Left renal cortex interstitium (tissue), 4 donors: ENCODE data around the gene ANLN. TPM values are rescaled to one million over a fixed set of nuclear protein-coding genes. Genes with fewer than 3 reads are reported as not detected.

Experiments used
- DNase-seq, 4 donors: peaks; one replicate each; pipeline ENCODE4 v3.0.0-alpha.2; 2013; ENCODE audit warnings: low read depth in 4 of 4, low spot score in 2 of 4, missing footprints in 1 of 4
- polyA plus RNA-seq, 4 donors: library from polyadenylated mRNA; unstranded; fragments of 120-200 nt; gene quantifications; one replicate each; pipeline ENCODE4 v1.2.1, GENCODE V29; 2013; ENCODE audit not compliant: insufficient read length in 4 of 4

ANLN gene
- polyA plus RNA-seq = 10 to 100 TPM; 26.8 to 29.5 (median 27.7) TPM

GRCh38 chr7:36389371-36390198, at the start of gene ANLN:
ANLN (plus strand) TSS chr7:36389862; CDS start chr7:36390027, 165 bp downstream.
- peak in 3 of 4 donors; percentile 81 to 85 (median 82) for DNase-seq

- no peak for DNase-seq
These were observed 46.1 kb upstream of the ANLN start for GRCh38 chr7:36343548-36343947.

- no peak for DNase-seq
These were observed 45.0 kb upstream of the ANLN start for GRCh38 chr7:36344622-36345021.

- DNase-seq = no peak
These were observed 43.3 kb upstream of the ANLN start for GRCh38 chr7:36346260-36346831.

- no peak for DNase-seq
These were observed 41.4 kb upstream of the ANLN start for GRCh38 chr7:36348256-36348655.

GRCh38 chr7:36348771-36349170, 40.9 kb upstream of the ANLN start:
- DNase-seq = no peak

GRCh38 chr7:36349626-36350025, 40.0 kb upstream of the ANLN start:
- no peak for DNase-seq

- no peak for DNase-seq
These were observed 34.2 kb upstream of the ANLN start for GRCh38 chr7:36355490-36355889.

- no peak for DNase-seq
These were observed 32.6 kb upstream of the ANLN start for GRCh38 chr7:36357054-36357453.

- no peak for DNase-seq
These were observed 31.1 kb upstream of the ANLN start for GRCh38 chr7:36358589-36358988.

- DNase-seq = no peak
These were observed 29.4 kb upstream of the ANLN start for GRCh38 chr7:36360244-36360643.

GRCh38 chr7:36361227-36361626, 28.4 kb upstream of the ANLN start:
- DNase-seq = no peak

- DNase-seq = no peak
These were observed 26.1 kb upstream of the ANLN start for GRCh38 chr7:36363515-36363914.

GRCh38 chr7:36366005-36366717, 23.5 kb upstream of the ANLN start:
- no peak for DNase-seq

GRCh38 chr7:36366718-36367560, 22.7 kb upstream of the ANLN start:
- peak; percentile 79 to 85 (median 81) for DNase-seq

- no peak for DNase-seq
These were observed 22.0 kb upstream of the ANLN start for GRCh38 chr7:36367561-36368077.

GRCh38 chr7:36368496-36368895, 21.2 kb upstream of the ANLN start:
- DNase-seq = no peak

GRCh38 chr7:36369171-36369570, 20.5 kb upstream of the ANLN start:
- no peak for DNase-seq

- DNase-seq = no peak
These were observed 19.6 kb upstream of the ANLN start for GRCh38 chr7:36370046-36370445.

- no peak for DNase-seq
These were observed 17.5 kb upstream of the ANLN start for GRCh38 chr7:36372156-36372555.
